Prostate gland (tissue), 2 donors: ENCODE results near the gene DIPK1B. TPM values are rescaled to one million over a fixed set of nuclear protein-coding genes. Genes with fewer than 3 reads are reported as not detected.
"Not testable (repeated sequence)": the region's sequence is repeated elsewhere in the genome, so short reads cannot be mapped to it uniquely, and the experiment has no call there.

Experiments used
- DNase-seq: peaks from one replicate; pipeline ENCODE4 v3.0.0-alpha.2; 2019; ENCODE audit warnings: low spot score
- H3K27ac ChIP-seq, 2 donors: fragments of 200-600 bp; sonication (generic); 2 replicates each; pipeline ENCODE4 v1.5.1; 2017 to 2019
- H3K27me3 ChIP-seq: fragments of 200-600 bp; sonication (generic); replicated peaks from 2 replicates; pipeline ENCODE4 v1.5.1; 2019; ENCODE audit not compliant: insufficient read depth
- H3K36me3 ChIP-seq, 2 donors: fragments of 200-600 bp; sonication (generic); 1 replicate in 1 of 2; 2 replicates in 1 of 2; pipeline versions ENCODE4 v1.5.1 to v1.8.1; 2017 to 2019
- H3K4me1 ChIP-seq: fragments of 200-600 bp; sonication (generic); replicated peaks from 2 replicates; pipeline ENCODE4 v1.5.1; 2019
- H3K4me3 ChIP-seq, 2 donors: fragments of 200-600 bp; sonication (generic); 2 replicates each; pipeline ENCODE4 v1.5.1; 2017 to 2019
- H3K9me3 ChIP-seq: fragments of 200-600 bp; sonication (generic); 2 replicates; pipeline ENCODE4 v1.5.1; 2017
- CTCF ChIP-seq, 4 experiments: fragments of 200-600 bp in 2 of 4; fragments of 450-650 bp in 2 of 4; sonication (generic) in 2 of 4; IDR thresholded peaks; 1 replicate in 3 of 4; 2 replicates in 1 of 4; pipeline ENCODE4 v1.5.1; 2016 to 2019; ENCODE audit warnings: antibody characterized with exemption in 4 of 4, mild to moderate bottlenecking in 2 of 4, moderate library complexity in 2 of 4
- POLR2A ChIP-seq: fragments of 450-650 bp; IDR thresholded peaks from one replicate; pipeline ENCODE4 v1.6.1; 2016; ENCODE audit warnings: antibody characterized with exemption, mild to moderate bottlenecking
- POLR2AphosphoS5 ChIP-seq: sonication (generic); formaldehyde crosslinking; IDR thresholded peaks from one replicate; pipeline ENCODE4 v1.6.1; 2017; ENCODE audit warnings: antibody characterized with exemption
- WGBS: methylation state at CpG from one replicate; pipeline ENCODE4 v1.1.5; 2018; 5-methylcytosine and 5-hydroxymethylcytosine counted together
- intact Hi-C: fragments of 100-400 bp; cut with DNase I; formaldehyde crosslinking; loops from one replicate; pipeline ENCODE4 v1.14.2; 2022
- total RNA-seq, 2 donors: library from RNA; depleted of rRNA; stranded (reverse); fragments of >200 nt; gene quantifications; one replicate each; pipeline ENCODE4 v1.1.0, GENCODE V29; 2016

Gene DIPK1B
- total RNA-seq, 2 donors from 2014 or later = 18.9 to 27.8 TPM

- TF ChIP-seq CTCF (IDR thresholded peaks at IDR 0.05) (no peak), POLR2AphosphoS5 (no peak), POLR2A (no peak)
- 88% methylated on average over 31 of the region's 31 CpGs for WGBS
- DNase-seq = no peak
Measured at GRCh38 chr9:136753371-136754058, 41.1 kb downstream of the DIPK1B start.

GRCh38 chr9:136754059-136754572, 41.7 kb downstream of the DIPK1B start:
- H3K9me3 ChIP-seq = no peaks in the 10 kb centered on the region
- no peaks in the 10 kb centered on the region for H3K4me1 ChIP-seq
- H3K4me3 ChIP-seq = no peak overlapping the region
- H3K27ac ChIP-seq = no peak overlapping the region
- no peaks in the 10 kb centered on the region for H3K36me3 ChIP-seq
- no peak for DNase-seq
- H3K27me3 ChIP-seq = no peaks in the 10 kb centered on the region
- intact Hi-C loops = no loop called here
- WGBS = 59% methylated on average over 15 of the region's 17 CpGs
- TF ChIP-seq POLR2A = no peak
- TF ChIP-seq POLR2AphosphoS5 = no peak
- TF ChIP-seq CTCF (IDR thresholded peaks at IDR 0.05) = no peak

More at GRCh38 chr9:136753371-136754058, 41.1 kb downstream of the DIPK1B start:
- H3K36me3 ChIP-seq = no peaks in the 10 kb centered on the region
- no peaks in the 10 kb centered on the region for H3K4me1 ChIP-seq
- no peak overlapping the region for H3K4me3 ChIP-seq
- H3K9me3 ChIP-seq = no peaks in the 10 kb centered on the region
- no peaks in the 10 kb centered on the region for H3K27me3 ChIP-seq
- intact Hi-C loops = no loop called here
- no peak overlapping the region for H3K27ac ChIP-seq

GRCh38 chr9:136754626-136755301, 42.4 kb downstream of the DIPK1B start:
- Histone ChIP-seq H3K27me3 (no peaks in the 10 kb centered on the region), H3K36me3 (no peaks in the 10 kb centered on the region), H3K4me3 (no peak overlapping the region), H3K9me3 (no peaks in the 10 kb centered on the region), H3K4me1 (no peaks in the 10 kb centered on the region), H3K27ac (no peak overlapping the region)
- no peak for DNase-seq
- TF ChIP-seq POLR2AphosphoS5 (no peak), CTCF (IDR thresholded peaks at IDR 0.05) (no peak), POLR2A (no peak)
- WGBS = 84% methylated on average over 24 of the region's 24 CpGs
- intact Hi-C loops = no loop called here

- H3K27ac ChIP-seq, H3K4me1 ChIP-seq, H3K27me3 ChIP-seq, intact Hi-C loops, H3K4me3 ChIP-seq, DNase-seq, H3K36me3 ChIP-seq, H3K9me3 ChIP-seq: not testable (repeated sequence)
- WGBS = 86% methylated on average over 22 of the region's 22 CpGs
Measured at GRCh38 chr9:136755302-136756133, 43.1 kb downstream of the DIPK1B start.

- intact Hi-C loops = no loop called here
- H3K4me3 ChIP-seq = no peak overlapping the region
- no peaks in the 10 kb centered on the region for H3K9me3 ChIP-seq
- TF ChIP-seq POLR2AphosphoS5 (no peak), CTCF (IDR thresholded peaks at IDR 0.05) (no peak), POLR2A (no peak)
- WGBS = 86% methylated on average over 4 of the region's 4 CpGs
- H3K36me3 ChIP-seq = no peaks in the 10 kb centered on the region
- no peak for DNase-seq
- H3K27ac ChIP-seq = no peak overlapping the region
- no peaks in the 10 kb centered on the region for H3K27me3 ChIP-seq
- H3K4me1 ChIP-seq = no peaks in the 10 kb centered on the region
Measured at GRCh38 chr9:136756134-136756438, 43.7 kb downstream of the DIPK1B start.
